ENCODE results near the gene MYCBPAP.

The MYCBPAP gene

GRCh38 chr17:50507871-50508572, at the start of gene MYCBPAP:
Gene MYCBPAP, plus strand, starts transcription at chr17:50508439. Its CDS starts 236 bp downstream, at chr17:50508675.
- no peak for TF ChIP-seq CTCF (IDR thresholded peaks at IDR 0.05)

- TF ChIP-seq CTCF (IDR thresholded peaks at IDR 0.05): no peak
These were observed 49.2 kb upstream of the MYCBPAP start for GRCh38 chr17:50458701-50459676.

- no peak for TF ChIP-seq CTCF (IDR thresholded peaks at IDR 0.05)
These were observed 48.5 kb upstream of the MYCBPAP start for GRCh38 chr17:50459756-50460155.

GRCh38 chr17:50460831-50461526, 47.3 kb upstream of the MYCBPAP start:
- TF ChIP-seq CTCF (IDR thresholded peaks at IDR 0.05): no peak

- TF ChIP-seq CTCF (IDR thresholded peaks at IDR 0.05): no peak
These were observed 46.6 kb upstream of the MYCBPAP start for GRCh38 chr17:50461550-50462132.

GRCh38 chr17:50462446-50462845, 45.8 kb upstream of the MYCBPAP start:
- TF ChIP-seq CTCF (IDR thresholded peaks at IDR 0.05): no peak

GRCh38 chr17:50464121-50464520, 44.1 kb upstream of the MYCBPAP start:
- no peak for TF ChIP-seq CTCF (IDR thresholded peaks at IDR 0.05)
